ENCODE measurements around the gene CARD19.

CARD19 gene

GRCh38 chr9:93151097-93151784, 55.2 kb downstream of the CARD19 start:
- no peak overlapping the region for H3K27ac ChIP-seq (ENCODE audit: low read depth, low read length)
- no peaks in the 10 kb centered on the region for H3K4me1 ChIP-seq (ENCODE audit: insufficient read depth, low read length)
- no peaks in the 10 kb centered on the region for H3K9me3 ChIP-seq (ENCODE audit: low read length)
- H3K4me3 ChIP-seq (ENCODE audit: low read depth in 1 of 2, low read length in 2 of 2): no peak overlapping the region
- H3K36me3 ChIP-seq (ENCODE audit: insufficient read depth, low read length): no peaks in the 10 kb centered on the region
- no peaks in the 10 kb centered on the region for H3K27me3 ChIP-seq (ENCODE audit: control insufficient read depth in 1 of 2, insufficient read depth in 2 of 2, low read length in 2 of 2)
- H3K9ac ChIP-seq (ENCODE audit: low read length): no peak overlapping the region

DNA sequence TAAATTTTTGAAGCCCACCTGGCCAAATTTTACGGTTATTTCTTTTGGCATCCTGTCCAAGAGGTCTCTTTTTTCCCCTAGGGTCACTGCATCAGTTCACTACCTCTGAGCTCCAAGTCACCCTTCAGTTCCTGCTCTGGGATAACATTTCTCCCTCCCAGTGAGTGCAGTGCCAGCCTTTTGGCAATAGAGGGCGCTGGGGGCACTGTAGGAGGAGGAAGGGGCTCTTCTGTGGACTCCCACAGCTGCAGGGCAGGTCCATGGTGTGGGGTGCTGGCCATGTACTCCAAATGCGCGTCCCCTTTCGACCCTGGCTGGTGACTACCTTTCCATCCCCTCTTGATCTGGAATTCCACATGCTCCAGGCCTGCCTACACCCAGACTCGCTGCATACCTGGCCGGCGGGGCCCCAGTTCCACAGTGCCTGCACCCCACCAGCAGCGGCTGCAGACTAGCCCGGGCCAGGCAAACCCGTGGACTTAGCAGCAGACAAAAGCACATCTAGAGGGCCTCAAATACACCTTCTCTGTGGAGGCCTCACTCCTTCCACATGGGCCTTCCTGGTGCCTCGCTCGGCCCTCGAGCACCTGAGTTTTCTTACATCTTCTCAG, 58.4 kb downstream of the CARD19 start:
- Histone ChIP-seq H3K9ac (ENCODE audit: low read length) (no peak overlapping the region), H3K9me3 (ENCODE audit: low read length) (no peaks in the 10 kb centered on the region), H3K36me3 (ENCODE audit: insufficient read depth, low read length) (no peaks in the 10 kb centered on the region), H3K4me1 (ENCODE audit: insufficient read depth, low read length) (no peaks in the 10 kb centered on the region), H3K27ac (ENCODE audit: low read depth, low read length) (no peak overlapping the region), H3K4me3 (ENCODE audit: low read depth in 1 of 2, low read length in 2 of 2) (no peak overlapping the region), H3K27me3 (ENCODE audit: control insufficient read depth in 1 of 2, insufficient read depth in 2 of 2, low read length in 2 of 2) (no peaks in the 10 kb centered on the region)

DNA sequence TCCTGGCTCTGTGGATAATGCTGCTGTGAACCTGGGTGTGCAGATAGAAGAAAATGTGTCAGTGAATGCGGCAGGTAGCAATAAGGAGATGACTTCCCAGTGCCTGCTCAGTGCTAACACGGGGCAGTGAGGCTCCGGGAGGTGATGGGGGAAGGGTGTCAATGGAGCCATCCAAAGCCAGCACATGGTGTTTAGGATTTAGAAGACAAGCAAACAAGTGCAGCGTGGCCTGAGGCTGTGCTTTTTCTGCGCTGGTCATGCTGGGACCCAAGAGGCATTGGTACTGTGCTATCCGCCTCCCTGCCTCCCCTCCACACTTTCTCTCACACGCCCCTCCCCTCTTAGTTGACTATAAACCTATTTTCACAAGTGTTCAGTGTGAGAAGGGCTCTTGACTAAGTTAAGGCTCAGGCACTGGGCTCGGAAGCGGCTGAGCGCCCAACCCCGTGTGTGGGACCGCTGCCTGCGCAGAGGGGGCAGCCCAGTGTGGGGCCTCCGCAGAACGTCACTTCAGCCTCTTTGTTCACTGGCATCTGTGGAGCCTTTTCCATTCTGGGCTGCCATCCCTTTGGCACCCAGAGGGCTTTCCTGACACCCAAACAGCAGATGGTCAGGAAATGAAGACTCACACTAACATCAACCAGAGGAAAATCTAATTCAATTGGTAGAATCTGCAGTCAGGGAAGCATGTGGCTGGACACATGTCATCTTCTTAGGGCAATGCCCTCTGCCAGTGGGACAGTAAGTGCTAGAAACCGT, 59.9 kb downstream of the CARD19 start:
- H3K4me1 ChIP-seq (ENCODE audit: insufficient read depth, low read length): peaks cover 13% of the 10 kb centered on the region
- H3K9me3 ChIP-seq (ENCODE audit: low read length): no peaks in the 10 kb centered on the region
- no peak overlapping the region for H3K4me3 ChIP-seq (ENCODE audit: low read depth in 1 of 2, low read length in 2 of 2)
- H3K27ac ChIP-seq (ENCODE audit: low read depth, low read length): no peak overlapping the region
- H3K36me3 ChIP-seq (ENCODE audit: insufficient read depth, low read length): no peaks in the 10 kb centered on the region
- H3K9ac ChIP-seq (ENCODE audit: low read length): no peak overlapping the region
- no peaks in the 10 kb centered on the region for H3K27me3 ChIP-seq (ENCODE audit: control insufficient read depth in 1 of 2, insufficient read depth in 2 of 2, low read length in 2 of 2)

DNA sequence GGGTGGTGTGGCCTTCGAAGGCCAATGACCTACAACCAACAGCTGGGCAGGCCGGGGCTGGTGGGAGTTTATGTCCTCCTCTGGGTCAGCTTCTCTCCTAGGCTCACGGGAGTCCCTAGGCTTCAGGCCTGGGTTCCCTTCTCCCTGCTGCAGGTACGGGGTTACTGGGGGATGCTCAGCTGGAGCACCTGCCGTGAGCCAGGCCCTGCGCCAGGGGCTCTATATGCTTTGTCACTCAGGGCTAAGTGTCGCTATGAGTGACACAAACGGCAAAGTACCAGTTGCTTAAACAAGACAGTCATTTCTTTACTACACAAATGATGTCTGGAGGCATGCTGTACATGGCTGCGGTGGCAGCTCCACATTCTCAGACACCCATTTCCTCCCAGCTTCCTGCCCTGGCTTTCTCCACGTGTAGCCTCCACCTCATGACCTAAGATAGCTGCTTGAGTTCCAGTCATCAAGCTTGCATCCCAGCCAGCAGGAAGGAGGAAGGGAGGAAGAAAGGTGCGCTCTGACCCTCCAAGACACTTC, 60.5 kb downstream of the CARD19 start:
- no peaks in the 10 kb centered on the region for H3K36me3 ChIP-seq (ENCODE audit: insufficient read depth, low read length)
- H3K9me3 ChIP-seq (ENCODE audit: low read length): no peaks in the 10 kb centered on the region
- H3K27me3 ChIP-seq (ENCODE audit: control insufficient read depth in 1 of 2, insufficient read depth in 2 of 2, low read length in 2 of 2): no peaks in the 10 kb centered on the region
- no peak overlapping the region for H3K9ac ChIP-seq (ENCODE audit: low read length)
- no peak overlapping the region for H3K27ac ChIP-seq (ENCODE audit: low read depth, low read length)
- no peak overlapping the region for H3K4me3 ChIP-seq (ENCODE audit: low read depth in 1 of 2, low read length in 2 of 2)
- H3K4me1 ChIP-seq (ENCODE audit: insufficient read depth, low read length): peaks cover 16% of the 10 kb centered on the region

GRCh38 chr9:93159601-93160471, 63.8 kb downstream of the CARD19 start:
- no peaks in the 10 kb centered on the region for H3K27me3 ChIP-seq (ENCODE audit: control insufficient read depth in 1 of 2, insufficient read depth in 2 of 2, low read length in 2 of 2)
- H3K36me3 ChIP-seq (ENCODE audit: insufficient read depth, low read length): no peaks in the 10 kb centered on the region
- no peak overlapping the region for H3K4me3 ChIP-seq (ENCODE audit: low read depth in 1 of 2, low read length in 2 of 2)
- no peak overlapping the region for H3K9ac ChIP-seq (ENCODE audit: low read length)
- H3K4me1 ChIP-seq (ENCODE audit: insufficient read depth, low read length): peaks cover 26% of the 10 kb centered on the region
- H3K9me3 ChIP-seq (ENCODE audit: low read length): no peaks in the 10 kb centered on the region
- H3K27ac ChIP-seq (ENCODE audit: low read depth, low read length): no peak overlapping the region

GRCh38 chr9:93161786-93162562, 66.0 kb downstream of the CARD19 start:
- no peak overlapping the region for H3K27ac ChIP-seq (ENCODE audit: low read depth, low read length)
- H3K4me3 ChIP-seq (ENCODE audit: low read depth in 1 of 2, low read length in 2 of 2): no peak overlapping the region
- no peaks in the 10 kb centered on the region for H3K27me3 ChIP-seq (ENCODE audit: control insufficient read depth in 1 of 2, insufficient read depth in 2 of 2, low read length in 2 of 2)
- H3K4me1 ChIP-seq (ENCODE audit: insufficient read depth, low read length): peaks cover 26% of the 10 kb centered on the region
- no peak overlapping the region for H3K9ac ChIP-seq (ENCODE audit: low read length)
- H3K9me3 ChIP-seq (ENCODE audit: low read length): no peaks in the 10 kb centered on the region
- no peaks in the 10 kb centered on the region for H3K36me3 ChIP-seq (ENCODE audit: insufficient read depth, low read length)
